Spinal cord (tissue), 10 donors: ENCODE measurements around the gene CDHR3. TPM values are rescaled to one million over a fixed set of nuclear protein-coding genes. Genes with fewer than 3 reads are reported as not detected.

Source experiments
- DNase-seq, 6 donors: peaks; one replicate each; pipeline versions ENCODE4 v3.0.0 to v3.0.0-alpha.2; 2013 to 2015; ENCODE audit warnings: low spot score in 6 of 6, low read depth in 4 of 6
- H3K27ac ChIP-seq: one replicate; pipeline ENCODE4 v1.5.1; 2013; ENCODE audit warnings: low read depth, low read length, control low read depth
- H3K27me3 ChIP-seq: one replicate; pipeline ENCODE4 v1.6.1; 2013; ENCODE audit warnings: low read length; ENCODE audit not compliant: control insufficient read depth, insufficient read depth
- H3K36me3 ChIP-seq: one replicate; pipeline ENCODE4 v1.6.1; 2013; ENCODE audit warnings: low read length; ENCODE audit not compliant: control insufficient read depth, insufficient read depth
- H3K4me1 ChIP-seq: one replicate; pipeline ENCODE4 v1.6.1; 2013; ENCODE audit warnings: low read length; ENCODE audit not compliant: control insufficient read depth, insufficient read depth
- H3K4me3 ChIP-seq: one replicate; pipeline ENCODE4 v1.5.1; 2013; ENCODE audit warnings: low read depth, low read length, control low read depth
- H3K9me3 ChIP-seq: one replicate; pipeline ENCODE4 v1.6.1; 2013; ENCODE audit warnings: low read length; ENCODE audit not compliant: control insufficient read depth, insufficient read depth
- WGBS: methylation state at CpG from one replicate; pipeline ENCODE4 v1.1.5; 2013; ENCODE audit warnings: missing lambda C conversion rate; ENCODE audit not compliant: insufficient coverage; 5-methylcytosine and 5-hydroxymethylcytosine counted together
- polyA plus RNA-seq, 2 donors: library from polyadenylated mRNA; unstranded; fragments of 120-200 nt; gene quantifications; one replicate each; pipeline ENCODE4 v1.2.1, GENCODE V29; 2013; ENCODE audit not compliant: insufficient read length in 2 of 2
- total RNA-seq, 2 donors: library from RNA; depleted of rRNA in 1 of 2; stranded (reverse); fragments of 120-200 nt in 1 of 2; fragments of >200 nt in 1 of 2; gene quantifications; one replicate each; pipeline versions ENCODE4 v1.2.3 to v1.2.4, GENCODE V29; 2013 to 2014
- donor health status: healthy.

CDHR3 gene
- total and polyA plus RNA-seq, 4 donors: 9.0 to 27.3 (median 18.0) TPM

DNA sequence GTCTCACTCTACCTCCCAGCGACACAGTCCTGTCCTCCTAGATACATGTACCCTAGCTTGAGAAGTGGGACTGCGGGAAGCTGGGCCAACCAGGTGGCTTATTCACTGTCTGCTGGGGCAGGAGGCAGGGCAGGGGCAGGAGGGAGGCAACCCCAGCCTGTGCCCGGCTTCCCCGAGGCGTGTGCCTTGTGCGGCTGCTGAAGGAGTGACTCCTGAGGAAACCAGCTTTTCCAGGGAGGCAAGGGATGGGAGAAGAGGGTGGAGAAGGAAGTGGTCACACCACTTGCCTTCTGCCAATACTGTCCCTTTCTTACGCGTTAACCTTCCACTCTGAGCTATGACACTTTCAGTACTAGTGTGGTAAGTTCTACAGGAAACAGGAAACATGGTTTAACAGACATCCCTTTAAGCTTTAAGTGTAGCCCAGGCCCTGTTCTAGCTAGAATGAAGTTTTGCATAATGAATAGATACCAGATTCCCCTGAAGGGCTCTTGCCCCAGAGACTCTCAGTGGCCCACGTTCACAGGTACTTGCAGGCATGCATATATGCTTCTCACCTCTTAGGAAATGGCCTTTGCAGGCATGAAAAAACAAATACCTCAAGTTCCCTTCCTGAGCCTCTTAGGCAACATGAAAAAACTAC lies 108.4 kb downstream of the CDHR3 start:
- Histone ChIP-seq H3K36me3 (no peaks in the 10 kb centered on the region), H3K27ac (no peak overlapping the region), H3K27me3 (no peaks in the 10 kb centered on the region), H3K4me3 (no peak overlapping the region), H3K9me3 (no peaks in the 10 kb centered on the region), H3K4me1 (no peaks in the 10 kb centered on the region)
- no peak for DNase-seq
- WGBS: 88% methylated on average over 7 of the region's 9 CpGs

DNA sequence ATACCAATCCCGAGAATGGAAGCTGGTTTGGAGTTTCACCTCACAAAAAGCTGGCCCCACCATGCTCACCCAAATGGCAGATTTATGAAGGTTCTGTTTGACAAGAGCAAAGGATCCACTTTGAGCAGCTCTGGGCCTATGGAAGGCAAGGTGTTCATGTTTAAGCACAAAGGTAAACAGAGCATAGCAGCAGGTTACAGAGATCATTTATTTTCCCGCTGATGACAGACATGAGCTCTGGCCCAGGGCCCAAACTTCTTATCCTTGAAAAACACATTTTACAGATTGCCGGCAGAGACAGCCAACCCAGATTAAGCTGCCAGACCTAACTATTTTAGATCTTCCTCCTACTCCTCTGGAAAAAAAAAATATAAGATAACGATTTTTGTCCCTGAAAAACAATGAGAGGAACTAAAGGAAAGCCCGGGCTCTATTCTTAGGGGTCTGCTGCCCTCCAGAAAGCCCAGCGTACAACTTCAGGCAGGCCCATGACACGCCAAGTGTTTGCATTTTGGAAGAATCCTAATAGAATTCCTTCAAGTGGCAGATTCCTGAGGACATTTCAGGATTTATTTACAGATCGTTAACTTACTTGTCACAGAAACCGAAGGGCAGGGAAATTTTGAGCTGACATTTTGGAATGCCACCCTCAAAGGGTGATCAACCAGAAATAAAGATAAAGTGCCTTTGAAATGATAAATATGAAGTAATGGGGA lies 109.1 kb downstream of the CDHR3 start:
- Histone ChIP-seq H3K36me3 (no peaks in the 10 kb centered on the region), H3K4me3 (no peak overlapping the region), H3K27ac (no peak overlapping the region), H3K27me3 (no peaks in the 10 kb centered on the region), H3K9me3 (no peaks in the 10 kb centered on the region), H3K4me1 (no peaks in the 10 kb centered on the region)
- 59% methylated on average over 9 of the region's 9 CpGs for WGBS
- DNase-seq: peak in 2 of 6 donors; percentile 43 to 90

DNA sequence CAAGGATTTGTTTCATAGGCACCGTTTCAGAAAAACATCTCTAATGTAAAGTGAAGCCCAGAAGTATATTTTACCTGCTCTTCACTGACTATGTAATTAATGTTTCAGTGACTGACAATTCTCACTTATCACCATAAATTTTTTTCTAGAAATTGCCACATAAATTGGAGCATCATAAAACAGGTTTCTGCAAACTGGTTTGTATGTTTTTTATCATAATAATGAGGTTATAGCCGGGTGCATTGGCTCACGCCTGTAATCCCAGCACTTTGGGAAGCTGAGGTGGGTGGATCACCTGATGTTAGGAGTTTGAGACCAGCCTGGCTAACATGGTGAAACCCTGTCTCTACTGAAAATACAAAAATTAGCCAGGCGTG lies 109.6 kb downstream of the CDHR3 start:
- Histone ChIP-seq H3K9me3 (no peaks in the 10 kb centered on the region), H3K27me3 (no peaks in the 10 kb centered on the region), H3K4me1 (no peaks in the 10 kb centered on the region), H3K27ac (no peak overlapping the region), H3K36me3 (no peaks in the 10 kb centered on the region), H3K4me3 (no peak overlapping the region)
- 100% methylated on average over 2 of the region's 4 CpGs for WGBS
- DNase-seq: no peak

DNA sequence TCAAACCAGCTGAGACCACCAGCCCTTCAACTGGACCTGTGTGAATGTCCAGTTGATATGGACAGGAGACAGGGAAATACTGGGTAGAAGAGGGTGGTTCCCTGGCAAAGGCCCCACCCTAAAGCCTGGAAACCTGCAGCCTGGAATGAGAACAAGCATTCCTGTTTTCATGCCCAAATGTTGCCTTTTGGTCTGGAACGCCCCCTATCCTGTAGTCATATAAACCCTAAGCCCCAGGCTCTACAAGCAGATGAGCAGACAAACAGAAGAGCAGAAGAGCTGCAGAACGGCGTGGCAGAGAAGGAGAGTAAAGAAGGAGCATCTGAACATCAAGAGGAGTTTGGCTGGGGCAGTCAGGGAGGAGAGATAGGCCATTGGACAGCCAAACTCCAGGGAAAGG lies 110.6 kb downstream of the CDHR3 start:
- no peak overlapping the region for H3K4me3 ChIP-seq
- H3K36me3 ChIP-seq: no peaks in the 10 kb centered on the region
- no peaks in the 10 kb centered on the region for H3K9me3 ChIP-seq
- no peaks in the 10 kb centered on the region for H3K27me3 ChIP-seq
- no peak for DNase-seq
- no peaks in the 10 kb centered on the region for H3K4me1 ChIP-seq
- 82% methylated on average over 3 of the region's 3 CpGs for WGBS
- no peak overlapping the region for H3K27ac ChIP-seq

DNA sequence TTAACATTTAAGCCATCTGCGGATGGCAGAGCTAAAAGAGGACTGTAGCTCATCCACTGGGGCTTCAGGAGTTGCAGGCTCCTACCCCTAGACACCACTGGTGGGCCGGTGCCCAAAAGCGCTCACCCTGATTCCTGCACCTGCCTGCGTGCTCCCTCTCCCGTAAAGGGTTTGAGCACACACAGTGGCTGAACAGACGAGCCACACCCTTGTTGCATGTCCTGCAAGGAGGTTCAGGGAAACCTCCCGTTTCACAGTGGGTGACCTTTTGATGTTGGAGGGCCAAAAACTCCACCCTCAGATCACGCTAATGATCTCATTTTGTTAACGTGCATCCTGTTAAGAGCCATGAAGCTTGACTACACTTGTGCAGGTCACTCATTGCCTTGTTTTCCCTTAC lies 111.2 kb downstream of the CDHR3 start:
- DNase-seq: no peak
- no peaks in the 10 kb centered on the region for H3K9me3 ChIP-seq
- no peak overlapping the region for H3K4me3 ChIP-seq
- no peaks in the 10 kb centered on the region for H3K4me1 ChIP-seq
- no peaks in the 10 kb centered on the region for H3K36me3 ChIP-seq
- H3K27ac ChIP-seq: no peak overlapping the region
- no peaks in the 10 kb centered on the region for H3K27me3 ChIP-seq
- 85% methylated on average over 9 of the region's 9 CpGs for WGBS

DNA sequence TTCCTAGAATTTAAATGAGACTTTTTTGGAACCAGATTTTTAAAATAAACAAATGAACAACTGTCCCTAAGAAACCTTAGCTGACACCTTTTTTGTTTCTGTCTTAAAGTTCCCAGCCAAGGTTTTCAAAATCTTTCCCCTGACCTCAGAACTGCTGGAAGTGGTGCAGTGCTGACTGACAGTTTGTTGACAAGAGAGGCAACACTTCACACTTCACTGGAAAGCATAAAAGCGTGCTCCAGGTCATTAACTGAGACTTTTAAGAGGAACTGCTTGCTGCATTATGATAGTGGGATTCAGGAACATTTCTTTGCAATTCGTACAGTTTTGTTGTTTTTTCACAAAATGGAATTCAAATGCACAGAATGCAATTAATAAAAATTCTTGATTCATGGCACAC lies 112.9 kb downstream of the CDHR3 start:
- Histone ChIP-seq H3K4me3 (no peak overlapping the region), H3K27ac (no peak overlapping the region), H3K9me3 (no peaks in the 10 kb centered on the region), H3K4me1 (no peaks in the 10 kb centered on the region), H3K36me3 (no peaks in the 10 kb centered on the region), H3K27me3 (no peaks in the 10 kb centered on the region)
- DNase-seq: peak in 1 of 6 donors; percentile 78
- no CpG with 5 or more reads among the region's 2 CpGs for WGBS

DNA sequence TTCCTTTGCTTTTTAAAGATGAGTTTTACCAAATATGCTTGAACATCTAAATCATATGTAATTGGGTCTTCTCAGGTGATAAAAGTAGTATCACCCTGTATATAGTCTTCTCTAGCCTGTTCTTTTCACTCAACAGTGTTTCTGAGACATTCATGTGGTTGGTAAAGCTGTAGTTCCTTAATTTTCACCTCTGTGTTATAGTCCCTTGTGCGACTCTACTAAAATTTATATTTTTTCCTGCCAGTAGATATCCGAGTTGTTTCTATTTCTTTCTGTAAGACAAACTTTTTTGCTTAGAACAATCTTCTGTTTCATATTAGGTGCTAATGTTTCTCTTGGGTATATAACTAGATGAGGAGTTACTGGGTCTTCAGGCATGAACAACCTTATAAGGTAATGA lies 113.5 kb downstream of the CDHR3 start:
- H3K4me3 ChIP-seq: no peak overlapping the region

DNA sequence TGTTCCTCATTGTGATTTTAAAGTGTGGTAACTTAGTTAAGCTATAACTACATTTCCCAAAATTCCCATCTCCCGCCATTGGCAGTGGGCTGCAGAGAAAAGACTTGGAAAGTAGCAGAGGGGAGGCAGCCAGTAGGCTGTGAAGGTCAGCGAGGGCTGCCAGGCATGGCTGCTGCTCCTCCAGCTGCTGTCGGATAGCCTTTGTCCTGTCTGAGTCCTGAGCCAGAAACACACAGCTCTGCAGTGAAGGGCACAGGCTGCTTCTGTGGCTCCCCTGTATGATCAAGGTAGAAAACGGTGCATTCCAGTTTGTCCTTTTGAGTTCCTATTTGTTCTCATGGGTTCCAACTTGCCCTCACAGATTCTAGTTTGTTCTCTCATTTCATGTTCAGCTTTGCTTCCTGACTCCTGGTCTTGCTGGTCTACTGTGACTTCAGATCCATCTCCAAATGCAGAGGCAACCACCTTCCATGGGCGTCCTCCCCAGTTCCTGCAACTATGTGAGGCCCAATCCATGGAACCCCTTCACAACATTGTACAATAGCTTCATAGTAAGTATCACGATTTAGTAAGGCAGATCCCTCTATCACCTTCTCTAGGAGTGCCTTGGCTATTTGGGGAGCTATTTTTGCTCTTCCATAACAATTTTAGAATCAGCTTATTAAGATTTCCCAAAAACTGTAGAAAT lies 117.4 kb downstream of the CDHR3 start:
- Histone ChIP-seq H3K27me3 (no peaks in the 10 kb centered on the region), H3K4me1 (no peaks in the 10 kb centered on the region), H3K27ac (no peak overlapping the region), H3K9me3 (no peaks in the 10 kb centered on the region), H3K4me3 (no peak overlapping the region), H3K36me3 (no peaks in the 10 kb centered on the region)
- peak in 1 of 6 donors; percentile 27 for DNase-seq
- 71% methylated on average over 4 of the region's 6 CpGs for WGBS

More for the DNA sequence above, 113.5 kb downstream of the CDHR3 start:
- WGBS: no CpG with 5 or more reads among the region's 2 CpGs
- Histone ChIP-seq H3K27ac (no peak overlapping the region), H3K27me3 (no peaks in the 10 kb centered on the region), H3K9me3 (no peaks in the 10 kb centered on the region), H3K4me1 (no peaks in the 10 kb centered on the region), H3K36me3 (no peaks in the 10 kb centered on the region)
- no peak for DNase-seq

DNA sequence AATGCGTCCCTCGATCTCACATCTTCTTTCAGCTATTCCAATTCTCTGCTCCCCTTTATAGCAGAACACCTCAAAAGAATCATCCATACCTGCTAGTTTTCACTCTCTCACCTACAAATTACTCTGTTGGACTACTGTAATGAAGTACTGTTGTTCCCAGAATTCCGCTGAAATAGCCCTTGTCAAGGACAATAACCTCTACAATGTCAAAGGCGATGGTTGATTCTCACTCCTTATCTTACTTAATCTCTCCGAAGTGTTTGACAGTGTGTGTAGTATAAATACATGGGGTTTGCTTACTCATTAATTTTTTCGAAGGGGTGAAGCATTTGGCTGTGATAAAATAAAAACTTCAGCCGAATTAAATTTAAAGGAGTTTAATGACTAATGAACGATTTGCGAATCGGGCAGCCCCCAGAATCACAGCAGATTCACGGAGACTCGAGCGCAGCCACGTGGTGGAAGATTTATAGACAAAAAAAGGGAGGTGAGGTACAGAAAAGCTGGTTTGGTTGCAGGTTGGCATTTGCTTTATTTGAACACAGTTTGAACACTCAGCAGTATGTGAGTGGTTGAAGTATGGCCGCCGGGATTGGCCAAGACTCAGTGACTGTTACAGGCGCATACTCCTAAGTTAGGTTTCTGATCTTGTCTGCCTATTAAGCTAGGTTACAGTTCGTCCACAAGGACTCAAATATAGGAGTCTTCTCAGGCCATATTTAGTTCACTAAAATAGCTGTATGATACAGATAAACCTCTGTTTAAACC lies 119.2 kb downstream of the CDHR3 start:
- WGBS: 85% methylated on average over 10 of the region's 18 CpGs
- H3K4me1 ChIP-seq: no peaks in the 10 kb centered on the region
- no peak overlapping the region for H3K27ac ChIP-seq
- no peaks in the 10 kb centered on the region for H3K9me3 ChIP-seq
- H3K27me3 ChIP-seq: no peaks in the 10 kb centered on the region
- no peak for DNase-seq
- H3K36me3 ChIP-seq: no peaks in the 10 kb centered on the region
- no peak overlapping the region for H3K4me3 ChIP-seq
